Spleen (tissue), 11 donors: ENCODE data around the gene PMM2. TPM values are rescaled to one million over a fixed set of nuclear protein-coding genes. Genes with fewer than 3 reads are reported as not detected.

Source experiments
- DNase-seq: peaks from one replicate; pipeline ENCODE4 v3.0.0-alpha.2; 2020
- H3K27ac ChIP-seq, 8 donors: fragments of 200-600 bp; sonication (generic) in 7 of 8; 1 replicate in 4 of 8; 2 replicates in 4 of 8; pipeline versions ENCODE4 v1.5.0 to v1.8.0; 2016 to 2021; ENCODE audit warnings: inconsistent platforms in 4 of 8, mild to moderate bottlenecking in 4 of 8, moderate library complexity in 1 of 8
- H3K27me3 ChIP-seq, 7 donors: fragments of 200-600 bp; sonication (generic) in 6 of 7; replicated peaks in 1 of 7; 1 replicate in 4 of 7; 2 replicates in 3 of 7; pipeline versions ENCODE4 v1.5.0 to v1.8.0; 2016 to 2021; ENCODE audit warnings: inconsistent platforms in 3 of 7, mild to moderate bottlenecking in 1 of 7
- H3K36me3 ChIP-seq, 6 donors: fragments of 200-600 bp; sonication (generic) in 5 of 6; 1 replicate in 4 of 6; 2 replicates in 2 of 6; pipeline versions ENCODE4 v1.5.0 to v1.8.0; 2016 to 2021; ENCODE audit warnings: inconsistent platforms in 2 of 6
- H3K4me1 ChIP-seq, 6 donors: fragments of 200-600 bp; sonication (generic) in 5 of 6; 1 replicate in 3 of 6; 2 replicates in 3 of 6; pipeline versions ENCODE4 v1.5.0 to v1.8.0; 2016 to 2021; ENCODE audit warnings: inconsistent platforms in 3 of 6
- H3K4me3 ChIP-seq, 8 donors: fragments of 200-600 bp; sonication (generic) in 7 of 8; 1 replicate in 4 of 8; 2 replicates in 4 of 8; pipeline versions ENCODE4 v1.5.0 to v1.8.0; 2016 to 2021; ENCODE audit warnings: inconsistent platforms in 4 of 8, mild to moderate bottlenecking in 4 of 8, moderate library complexity in 2 of 8
- H3K9me3 ChIP-seq, 8 donors: fragments of 200-600 bp; sonication (generic) in 7 of 8; 1 replicate in 4 of 8; 2 replicates in 4 of 8; pipeline versions ENCODE4 v1.5.0 to v1.8.0; 2016 to 2021; ENCODE audit warnings: inconsistent platforms in 4 of 8
- CTCF ChIP-seq, 11 experiments: fragments of 200-600 bp in 7 of 11; fragments of 450-650 bp in 4 of 11; sonication (generic) in 4 of 11; IDR thresholded peaks in 8 of 11; conservative IDR thresholded peaks in 3 of 11; 1 replicate in 7 of 11; 2 replicates in 4 of 11; pipeline versions ENCODE4 v1.4.0 to v1.8.0; 2016 to 2021; ENCODE audit warnings: antibody characterized with exemption in 11 of 11, inconsistent platforms in 4 of 11, mild to moderate bottlenecking in 1 of 11
- POLR2A ChIP-seq, 3 donors: fragments of 450-650 bp; IDR thresholded peaks; one replicate each; pipeline ENCODE4 v1.5.1; 2017; ENCODE audit warnings: antibody characterized with exemption in 3 of 3, mild to moderate bottlenecking in 1 of 3
- POLR2AphosphoS5 ChIP-seq, 3 donors: sonication (generic); formaldehyde crosslinking; IDR thresholded peaks; one replicate each; pipeline ENCODE4 v1.5.1; 2017; ENCODE audit warnings: antibody characterized with exemption in 3 of 3
- WGBS, 5 donors: extraction: QIAGEN DNeasy Blood & Tissue Kit in 3 of 5; methylation state at CpG; one replicate each; pipeline versions ENCODE4 v1.1.5 to v1.1.7; 2013 to 2018; 5-methylcytosine and 5-hydroxymethylcytosine counted together
- intact Hi-C: fragments of 100-400 bp; cut with DNase I; formaldehyde crosslinking; loops from one replicate; pipeline ENCODE4 v1.15.0; 2023; ENCODE audit warnings: low total_unique reads
- polyA plus RNA-seq, 3 donors: library from polyadenylated mRNA; stranded (reverse); fragments of 200-250 nt; gene quantifications; one replicate each; pipeline ENCODE4 v1.2.1, GENCODE V29; 2013
- total RNA-seq, 7 donors: library from RNA; depleted of rRNA in 3 of 7; stranded (reverse); fragments of >200 nt in 3 of 7; fragmentation: NEBNext Ultra II Directional in 4 of 7; extraction: Animal tissue kit (Norgen Biotek cat#: 25700) in 4 of 7; gene quantifications; one replicate each; pipeline versions ENCODE4 v1.1.0 to v1.2.1, GENCODE V29; 2016 to 2021
- donor health status: healthy with polysubstance abuse.
- donor health status: DM: no; HTN: no; CAD: no; lungs with moderate emphysema.
- donor health status: DM: no; HTN: no; CAD: no.
- donor health status: Bipolar disorder and iron deficiency.
- donor health status: healthy.
- donor health status: DM: no; HTN: no; CAD: no.
- donor health status: DM: yes; HTN: yes; CAD: no.

The PMM2 gene
- total and polyA plus RNA-seq, 10 donors, result 13.0 to 38.8 (median 30.8) TPM

GRCh38 chr16:8807189-8807588, 9.6 kb downstream of the PMM2 start:
- intact Hi-C loops, result no loop called here
- TF ChIP-seq POLR2AphosphoS5 (IDR thresholded peaks at IDR 0.05), result no peak
- TF ChIP-seq CTCF (IDR thresholded peaks at IDR 0.05 in 8 of 11, conservative IDR thresholded peaks at IDR 0.05 in 3 of 11), result no peak
- TF ChIP-seq POLR2A (IDR thresholded peaks at IDR 0.05), result no peak
- no peaks in the 10 kb centered on the region for H3K4me1 ChIP-seq
- H3K27me3 ChIP-seq, result no peaks in the 10 kb centered on the region
- 96 to 99% (median 97%) methylated on average over 5 of the region's 5 CpGs for WGBS, 5 donors
- H3K36me3 ChIP-seq, result peaks cover 11 to 100% (median 98%) of the 10 kb centered on the region in 6 donors
- H3K27ac ChIP-seq, result no peak overlapping the region
- H3K9me3 ChIP-seq, result no peaks in the 10 kb centered on the region
- no peak for DNase-seq
- H3K4me3 ChIP-seq, result no peak overlapping the region

- TF ChIP-seq CTCF (IDR thresholded peaks at IDR 0.05 in 8 of 11, conservative IDR thresholded peaks at IDR 0.05 in 3 of 11), result no peak
- no peak for TF ChIP-seq POLR2AphosphoS5 (IDR thresholded peaks at IDR 0.05)
- TF ChIP-seq POLR2A (IDR thresholded peaks at IDR 0.05), result no peak
- WGBS, 5 donors, result 94 to 97% (median 96%) methylated on average over 3 of the region's 3 CpGs
- H3K4me1 ChIP-seq, result no peaks in the 10 kb centered on the region
- H3K36me3 ChIP-seq, result peaks cover 16 to 100% (median 98%) of the 10 kb centered on the region in 6 donors
- no peaks in the 10 kb centered on the region for H3K9me3 ChIP-seq
- no peaks in the 10 kb centered on the region for H3K27me3 ChIP-seq
- no peak for DNase-seq
- H3K27ac ChIP-seq, result no peak overlapping the region
- H3K4me3 ChIP-seq, result no peak overlapping the region
- intact Hi-C loops, result no loop called here
Measured at GRCh38 chr16:8808009-8808408, 10.4 kb downstream of the PMM2 start.

- Histone ChIP-seq H3K9me3 (no peaks in the 10 kb centered on the region), H3K4me3 (no peak overlapping the region), H3K36me3 (peaks cover 16 to 100% (median 98%) of the 10 kb centered on the region in 6 donors), H3K27ac (no peak overlapping the region), H3K27me3 (no peaks in the 10 kb centered on the region), H3K4me1 (no peaks in the 10 kb centered on the region)
- intact Hi-C loops, result no loop called here
- no peak for DNase-seq
- 92 to 95% (median 94%) methylated on average over 11 of the region's 11 CpGs for WGBS, 5 donors
- TF ChIP-seq CTCF (IDR thresholded peaks at IDR 0.05 in 8 of 11, conservative IDR thresholded peaks at IDR 0.05 in 3 of 11) (no peak), POLR2A (IDR thresholded peaks at IDR 0.05) (no peak), POLR2AphosphoS5 (IDR thresholded peaks at IDR 0.05) (no peak)
Measured at GRCh38 chr16:8808613-8809353, 11.1 kb downstream of the PMM2 start.

- peaks cover 0 to 9% (median 0%) of the 10 kb centered on the region in 6 donors for H3K4me1 ChIP-seq
- intact Hi-C loops, result no loop called here
- no peak overlapping the region for H3K27ac ChIP-seq
- 68 to 87% (median 75%) methylated on average over 12 of the region's 12 CpGs for WGBS, 5 donors
- peaks cover 19 to 100% (median 96%) of the 10 kb centered on the region in 6 donors for H3K36me3 ChIP-seq
- no peaks in the 10 kb centered on the region for H3K27me3 ChIP-seq
- no peak for TF ChIP-seq POLR2AphosphoS5 (IDR thresholded peaks at IDR 0.05)
- no peak for TF ChIP-seq CTCF (IDR thresholded peaks at IDR 0.05 in 8 of 11, conservative IDR thresholded peaks at IDR 0.05 in 3 of 11)
- no peak for TF ChIP-seq POLR2A (IDR thresholded peaks at IDR 0.05)
- no peak overlapping the region for H3K4me3 ChIP-seq
- DNase-seq, result no peak
- H3K9me3 ChIP-seq, result no peaks in the 10 kb centered on the region
Measured at GRCh38 chr16:8812162-8812843, 14.7 kb downstream of the PMM2 start.
